Medulla oblongata (tissue), 1 donor: ENCODE measurements around the gene ITGA7.
A peak's percentile ranks its signal among the peaks of the same experiment; 100 is the strongest.

Source experiments
- DNase-seq: peaks from one replicate; pipeline ENCODE4 v3.0.0-alpha.2; 2015; ENCODE audit errors: extremely low spot score

ITGA7 gene

DNA sequence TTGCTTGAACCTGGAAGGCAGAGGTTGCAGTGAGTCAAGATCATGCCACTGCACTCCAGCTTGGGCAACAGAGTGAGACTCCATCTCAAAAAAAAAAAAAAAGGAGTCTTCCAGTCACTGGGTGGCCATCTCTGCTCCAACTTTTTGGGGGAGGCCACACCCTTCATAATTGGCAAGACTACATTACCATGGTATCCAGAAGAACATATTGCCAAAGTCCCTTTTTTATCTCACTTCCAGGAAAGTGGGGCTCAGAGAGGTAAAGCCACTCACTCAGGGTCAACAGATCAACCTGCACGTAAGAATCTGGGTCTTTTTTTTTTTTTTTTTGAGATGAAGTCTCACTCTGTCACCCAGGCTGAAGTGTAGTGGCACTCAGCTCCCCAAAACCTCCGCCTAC lies 26.2 kb upstream of the ITGA7 start:
- DNase-seq, result no peak

DNA sequence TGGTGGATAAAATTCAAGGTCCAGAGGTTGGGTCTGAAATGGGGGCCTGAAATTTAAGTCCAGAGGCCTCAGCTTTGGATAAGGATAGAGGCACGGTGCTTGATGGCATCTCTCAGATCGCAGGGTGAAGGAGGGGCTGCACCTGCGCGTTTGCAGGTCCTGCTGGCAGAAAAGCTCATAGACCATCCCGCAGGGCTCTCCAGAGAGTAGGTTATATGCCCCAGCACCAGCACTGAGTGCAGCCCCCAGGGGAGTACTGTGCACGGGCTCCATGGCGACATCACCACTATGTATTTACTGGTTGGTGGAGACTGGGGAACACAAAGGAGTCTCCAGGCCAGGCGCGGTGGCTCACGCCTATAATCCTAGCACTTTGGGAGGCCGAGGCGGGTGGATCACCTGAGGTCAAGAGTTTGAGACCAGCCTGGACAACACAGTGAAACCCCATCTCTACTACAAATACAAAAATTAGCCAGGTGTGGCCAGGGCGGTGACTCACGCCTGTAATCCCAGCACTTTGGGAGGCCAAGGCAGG lies 25.4 kb upstream of the ITGA7 start:
- no peak for DNase-seq

DNA sequence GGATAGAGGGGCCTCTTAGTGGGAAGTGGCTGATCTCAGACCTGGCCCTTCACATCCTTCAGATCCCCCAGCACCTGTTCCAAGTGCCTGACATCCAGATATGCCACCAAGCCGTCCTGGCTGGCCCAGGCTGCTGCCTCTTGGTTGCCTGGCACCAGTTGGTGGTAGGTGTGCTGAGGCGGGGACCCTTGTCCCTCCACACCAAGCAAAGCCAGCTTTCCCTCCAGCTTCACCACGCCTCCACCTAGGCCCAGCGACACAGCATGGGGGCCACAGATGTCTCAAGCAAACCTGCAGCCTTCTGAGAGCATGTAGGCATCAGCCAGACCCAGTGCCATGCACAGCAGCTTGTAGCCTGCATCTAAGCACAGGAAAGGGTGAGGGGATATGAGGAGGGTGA lies 24.6 kb upstream of the ITGA7 start:
- DNase-seq, result no peak

DNA sequence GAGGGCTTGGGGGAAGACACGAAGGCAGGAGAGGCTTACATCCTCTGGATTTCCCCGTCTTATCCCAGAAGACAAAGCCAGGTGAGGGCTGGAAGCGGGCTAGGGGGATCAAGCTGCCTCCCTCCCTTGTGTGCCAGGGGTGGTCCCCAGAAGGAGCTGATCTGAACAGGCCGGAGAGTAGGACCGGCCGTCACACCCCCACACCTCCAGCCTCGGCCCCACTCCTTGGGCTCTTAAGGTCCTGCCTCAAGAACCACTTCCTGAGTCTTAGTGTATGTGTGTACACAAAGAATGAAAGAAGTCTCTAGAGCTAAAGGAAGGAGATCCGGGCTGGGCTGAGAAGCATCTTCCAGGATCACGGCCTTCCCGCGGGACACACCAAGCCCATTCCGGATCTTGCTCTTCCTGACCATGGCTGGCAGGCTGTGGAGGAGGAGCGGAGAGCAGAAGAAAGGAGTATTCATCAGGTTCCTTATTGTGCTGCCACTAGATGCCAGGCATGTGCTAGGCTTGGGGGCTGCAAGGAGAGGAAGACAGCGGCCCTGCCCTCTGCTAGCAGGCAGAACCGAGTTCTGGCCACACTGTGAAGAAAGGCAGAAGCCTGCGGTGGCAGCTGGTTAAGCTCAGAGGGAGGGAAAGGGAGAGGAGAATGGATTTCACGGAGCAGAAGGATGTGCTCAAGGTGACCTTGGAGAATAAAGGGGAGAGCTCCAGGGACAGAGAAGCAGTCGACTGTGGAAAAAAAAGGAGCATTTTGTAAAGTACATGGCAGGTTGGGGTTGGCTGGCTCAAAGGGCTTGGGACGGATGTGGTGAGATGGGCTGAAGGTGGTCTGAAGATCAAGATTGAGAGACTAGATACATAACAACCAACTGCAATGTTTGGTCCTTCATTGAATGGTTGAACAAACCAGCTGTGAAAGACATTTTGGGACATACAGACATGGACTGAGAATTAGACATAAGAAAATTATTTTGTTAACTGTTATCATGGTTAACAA lies 22.4 kb upstream of the ITGA7 start:
- DNase-seq, result peak; percentile 88

DNA sequence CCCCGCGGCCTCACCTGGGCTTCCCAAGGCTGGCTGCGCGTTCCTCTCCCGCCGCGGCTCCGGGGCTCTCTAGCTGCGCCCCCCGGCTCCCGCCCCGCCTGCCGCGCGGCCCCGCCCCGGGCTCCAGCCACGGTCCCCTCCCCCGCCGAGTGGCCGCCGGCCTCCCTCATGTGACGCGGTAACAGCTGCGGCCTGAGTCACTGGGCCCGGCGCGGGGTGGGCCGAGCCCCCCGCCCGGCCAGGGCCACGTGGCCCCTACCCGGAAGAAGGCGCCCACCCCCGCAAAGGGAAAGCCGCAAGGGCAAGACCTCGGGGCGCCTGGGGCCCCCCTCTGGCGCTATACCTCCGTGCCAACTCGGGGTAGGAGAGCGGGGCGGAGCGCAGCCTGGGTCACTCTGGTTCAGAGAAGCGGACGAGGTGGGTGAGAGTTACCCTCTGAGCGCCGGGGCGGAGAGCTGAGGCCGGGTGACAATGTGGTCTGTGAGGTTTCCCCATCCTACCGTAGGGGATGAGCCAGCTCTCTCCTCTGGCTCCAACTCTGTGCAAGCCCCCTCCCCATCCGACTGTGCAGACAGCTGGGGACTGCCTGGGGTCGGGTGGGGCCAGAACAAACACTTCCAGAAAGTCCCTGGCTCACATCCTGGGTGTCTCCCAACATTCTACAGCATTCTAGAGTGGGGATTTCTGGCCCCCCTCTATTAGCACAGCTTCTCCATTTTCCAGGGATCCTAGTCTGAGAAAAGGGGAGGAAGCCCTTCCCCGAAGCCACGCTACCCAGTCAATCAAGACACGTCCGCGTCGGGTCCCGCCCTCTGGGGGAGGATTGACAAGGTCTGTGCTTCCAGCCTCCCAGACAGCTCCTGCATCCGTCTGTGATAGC lies 21.5 kb upstream of the ITGA7 start, which contains the start of gene CD63:
Gene CD63, minus strand, starts transcription at position 71 of the 880 bp plus-strand sequence. CDS start 668 bp downstream, outside the sequence.
- peak; percentile 98 for DNase-seq

DNA sequence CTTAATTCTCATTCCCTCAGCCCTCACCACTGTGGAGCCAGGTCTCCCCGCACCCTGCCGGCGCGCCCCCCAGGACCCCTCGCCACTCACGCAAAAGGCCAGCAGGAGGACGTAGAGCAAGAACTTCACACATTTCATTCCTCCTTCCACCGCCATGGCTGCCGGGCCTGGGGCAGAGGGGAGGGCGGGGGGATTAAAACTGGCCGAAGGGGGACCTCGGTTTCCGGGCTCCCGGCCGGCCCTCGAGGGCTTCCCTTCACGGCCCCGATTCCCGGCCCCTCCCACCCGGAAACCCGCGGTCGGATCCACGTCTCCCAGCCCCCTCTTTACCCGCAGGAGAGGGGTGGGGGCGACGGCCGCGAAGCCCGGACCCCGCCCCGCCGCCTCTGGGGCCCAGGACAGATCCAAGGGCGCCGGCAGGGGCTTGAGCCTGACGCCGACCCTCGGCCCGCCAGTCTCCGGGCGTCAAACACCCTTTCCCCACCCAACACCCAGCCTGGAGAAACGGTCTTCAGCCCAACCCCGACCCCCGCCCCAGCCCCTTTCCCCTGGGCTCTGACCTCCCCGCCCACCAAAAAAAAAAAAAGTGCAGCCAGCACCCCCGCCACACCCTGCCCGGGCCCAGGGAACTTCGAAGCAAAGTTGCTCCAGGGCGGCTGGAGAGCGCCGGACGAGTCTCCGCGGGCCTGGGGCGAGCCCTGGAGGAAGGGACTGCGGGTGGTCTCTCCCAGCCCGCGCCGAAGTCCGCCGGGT lies 20.7 kb upstream of the ITGA7 start:
- DNase-seq, result peak; percentile 76

DNA sequence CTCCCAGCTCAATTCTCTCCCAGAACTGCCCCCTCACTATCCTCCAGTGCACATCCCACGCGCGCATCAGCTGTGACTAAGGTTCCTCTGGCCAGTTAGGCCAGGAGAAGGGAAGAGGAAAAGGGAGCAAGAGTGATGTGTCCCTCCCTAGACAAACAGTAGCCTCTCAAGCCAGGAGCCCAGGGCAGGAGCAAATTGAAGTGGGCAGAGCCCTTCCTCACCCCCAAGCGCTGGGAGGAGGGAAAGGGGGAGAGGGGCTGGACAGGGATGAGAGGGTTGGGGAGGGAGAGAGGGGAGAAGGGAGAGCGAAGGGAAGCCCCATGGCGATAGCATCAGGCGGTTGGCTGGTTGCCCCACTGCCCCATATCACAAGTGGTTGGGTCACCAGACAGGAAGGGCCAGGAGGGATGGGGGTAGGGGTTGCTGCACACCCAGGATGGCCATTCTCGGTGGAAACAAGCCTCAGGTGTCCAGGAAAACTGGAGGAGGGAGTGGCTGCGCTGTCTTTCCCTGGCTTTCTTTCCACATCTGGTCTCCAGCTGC lies 20.0 kb upstream of the ITGA7 start:
- peak; percentile 58 for DNase-seq

DNA sequence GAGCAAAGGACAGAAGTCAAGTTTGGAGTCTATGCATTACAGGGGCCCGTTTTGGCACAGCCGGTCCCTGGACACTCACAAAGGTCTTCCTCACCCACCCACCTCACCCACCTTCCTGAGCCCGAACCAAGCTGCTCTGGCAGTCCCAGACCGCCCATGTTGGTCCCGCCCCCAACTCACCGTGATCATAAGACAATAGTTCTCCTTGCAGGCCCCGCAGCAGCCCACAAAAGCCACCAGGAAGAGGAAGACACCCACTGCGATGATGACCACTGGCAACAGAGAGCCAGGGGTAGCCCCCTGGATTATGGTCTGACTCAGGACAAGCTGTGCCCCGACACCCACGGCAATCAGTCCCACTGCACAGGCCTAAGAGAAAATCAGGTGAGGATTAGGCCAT lies 19.3 kb upstream of the ITGA7 start:
- no peak for DNase-seq

DNA sequence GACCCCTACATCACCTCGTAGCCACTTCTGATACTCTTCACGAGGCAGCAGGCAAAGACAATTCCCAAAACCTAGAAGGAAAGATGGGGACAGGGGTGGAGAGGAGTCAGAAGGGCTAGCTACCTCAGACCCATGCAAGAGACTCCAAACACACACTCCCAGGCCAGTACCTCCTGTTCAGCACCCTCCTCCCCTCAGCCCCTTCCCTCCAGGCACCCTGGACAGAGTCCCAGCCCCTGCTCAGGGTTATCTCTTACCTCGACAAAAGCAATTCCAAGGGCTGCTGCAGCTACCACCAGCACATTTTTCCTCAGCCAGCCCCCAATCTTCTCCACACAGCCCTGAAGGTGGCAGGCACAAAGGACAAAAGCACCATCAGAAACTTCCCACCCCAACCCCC lies 17.9 kb upstream of the ITGA7 start:
- DNase-seq, result no peak

DNA sequence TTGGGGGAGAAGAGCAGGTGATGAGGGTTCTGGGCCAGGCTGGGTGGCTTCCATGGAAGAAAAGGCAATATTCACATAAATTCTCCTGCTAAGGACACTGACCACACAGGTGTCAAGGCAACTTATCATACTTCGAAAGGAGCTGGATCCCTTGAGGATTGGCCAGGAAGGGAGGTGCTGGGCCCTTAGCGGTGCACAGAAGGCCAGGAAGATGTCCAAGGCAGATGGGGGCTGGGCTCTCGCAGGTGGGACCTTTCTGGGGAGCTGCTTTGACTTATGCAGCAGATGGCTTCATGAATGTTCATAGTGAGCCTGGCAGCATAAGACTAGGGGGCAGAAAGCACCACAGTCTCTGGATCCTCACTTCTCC lies 17.2 kb upstream of the ITGA7 start:
- DNase-seq, result peak; percentile 7

DNA sequence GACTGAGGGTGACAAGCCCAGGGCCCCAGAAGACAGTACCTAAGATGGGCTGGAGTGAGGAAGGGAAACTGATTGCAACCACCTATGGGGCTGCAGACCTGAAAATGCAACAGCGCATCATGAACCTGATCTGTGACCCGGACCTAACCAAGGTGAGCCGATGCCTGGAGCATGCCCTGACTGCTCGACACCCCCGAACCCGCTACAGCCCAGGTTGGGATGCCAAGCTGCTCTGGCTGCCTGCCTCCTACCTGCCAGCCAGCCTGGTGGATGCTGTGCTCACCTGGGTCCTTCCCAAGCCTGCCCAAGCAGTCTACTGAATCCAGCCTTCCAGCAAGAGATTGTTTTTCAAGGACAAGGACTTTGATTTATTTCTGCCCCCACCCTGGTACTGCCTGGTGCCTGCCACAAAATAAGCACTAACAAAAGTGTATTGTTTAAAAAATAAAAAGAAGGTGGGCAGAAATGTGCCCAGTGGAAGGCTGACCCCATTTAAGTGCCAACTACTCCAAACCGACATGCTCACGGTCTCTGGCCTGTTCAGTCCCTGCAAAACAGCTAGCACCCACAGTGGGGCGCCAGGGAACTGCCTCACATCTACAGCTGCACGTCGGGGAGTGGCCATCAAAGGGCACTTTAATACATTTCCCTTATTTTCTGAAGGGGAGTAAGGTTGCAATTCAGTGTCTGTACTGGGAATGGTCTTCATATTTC lies 16.7 kb upstream of the ITGA7 start:
- peak; percentile 82 for DNase-seq

DNA sequence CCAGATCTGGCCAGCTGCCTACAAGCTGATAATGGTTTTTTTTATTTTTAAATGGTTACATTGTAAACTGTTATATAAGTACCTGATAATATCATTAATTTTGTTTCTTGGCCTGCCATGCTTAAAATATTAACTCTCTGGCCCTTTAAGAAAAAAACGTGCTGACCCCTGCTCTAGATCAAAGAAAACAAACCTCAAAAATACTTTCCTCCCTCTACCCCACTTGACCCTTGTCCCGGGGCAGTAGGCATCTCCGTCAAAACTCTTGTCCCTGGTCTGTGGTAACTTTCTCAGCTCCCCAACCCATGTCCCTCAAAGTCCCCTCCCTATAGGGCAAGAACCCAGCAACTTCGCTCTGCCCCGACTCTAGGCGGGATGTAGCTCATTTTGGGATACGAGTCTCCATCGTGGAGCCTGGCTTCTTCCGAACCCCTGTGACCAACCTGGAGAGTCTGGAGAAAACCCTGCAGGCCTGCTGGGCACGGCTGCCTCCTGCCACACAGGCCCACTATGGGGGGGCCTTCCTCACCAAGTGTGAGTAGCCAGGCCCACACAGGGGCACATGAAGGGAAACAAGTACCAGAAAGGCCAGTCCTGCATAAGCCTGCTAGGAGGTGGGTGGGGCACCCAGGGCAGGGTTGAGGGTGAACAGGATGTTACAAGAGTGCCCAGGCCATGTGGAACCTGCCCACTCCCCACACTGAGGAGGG lies 16.0 kb upstream of the ITGA7 start:
- DNase-seq, result no peak

DNA sequence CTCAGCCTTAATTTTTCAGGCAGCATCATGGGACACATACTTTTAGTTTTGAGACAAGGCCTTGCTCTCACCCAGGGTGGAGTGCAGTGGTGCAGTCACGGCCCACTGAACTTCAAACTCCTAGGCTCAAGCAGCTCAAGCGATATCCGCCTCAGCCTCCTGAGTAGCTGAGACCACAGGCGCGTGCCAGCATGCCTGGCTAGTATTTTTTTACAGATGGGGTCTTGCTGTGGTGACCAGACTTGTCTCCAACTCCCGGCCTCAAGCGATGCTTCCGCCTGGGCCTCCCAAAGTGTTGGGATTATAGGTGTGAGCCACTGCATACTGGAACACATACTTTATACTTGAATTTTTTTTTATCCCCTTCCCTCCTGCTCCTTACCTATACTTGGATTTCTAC lies 15.2 kb upstream of the ITGA7 start:
- no peak for DNase-seq

DNA sequence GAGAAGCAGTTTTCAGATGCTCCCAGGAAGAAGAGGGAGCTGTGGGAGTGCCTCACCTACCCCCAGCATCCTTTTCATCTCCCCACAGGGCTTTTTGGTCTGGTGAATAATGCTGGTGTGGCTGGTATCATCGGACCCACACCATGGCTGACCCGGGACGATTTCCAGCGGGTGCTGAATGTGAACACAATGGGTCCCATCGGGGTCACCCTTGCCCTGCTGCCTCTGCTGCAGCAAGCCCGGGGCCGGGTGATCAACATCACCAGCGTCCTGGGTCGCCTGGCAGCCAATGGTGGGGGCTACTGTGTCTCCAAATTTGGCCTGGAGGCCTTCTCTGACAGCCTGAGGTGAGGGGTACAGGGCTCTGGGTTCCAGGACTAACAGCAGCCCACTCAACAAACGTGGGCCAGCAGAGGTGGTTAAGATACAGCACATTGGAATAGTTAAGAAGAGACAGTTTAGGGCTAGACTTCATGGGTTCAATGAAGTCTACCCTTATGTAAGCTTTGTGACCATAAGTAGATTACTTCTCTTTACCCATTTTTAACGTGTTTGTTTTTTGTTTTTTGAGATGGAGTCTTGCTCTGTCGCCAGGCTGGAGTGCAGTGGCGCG lies 14.0 kb upstream of the ITGA7 start:
- DNase-seq, result peak; percentile 20

DNA sequence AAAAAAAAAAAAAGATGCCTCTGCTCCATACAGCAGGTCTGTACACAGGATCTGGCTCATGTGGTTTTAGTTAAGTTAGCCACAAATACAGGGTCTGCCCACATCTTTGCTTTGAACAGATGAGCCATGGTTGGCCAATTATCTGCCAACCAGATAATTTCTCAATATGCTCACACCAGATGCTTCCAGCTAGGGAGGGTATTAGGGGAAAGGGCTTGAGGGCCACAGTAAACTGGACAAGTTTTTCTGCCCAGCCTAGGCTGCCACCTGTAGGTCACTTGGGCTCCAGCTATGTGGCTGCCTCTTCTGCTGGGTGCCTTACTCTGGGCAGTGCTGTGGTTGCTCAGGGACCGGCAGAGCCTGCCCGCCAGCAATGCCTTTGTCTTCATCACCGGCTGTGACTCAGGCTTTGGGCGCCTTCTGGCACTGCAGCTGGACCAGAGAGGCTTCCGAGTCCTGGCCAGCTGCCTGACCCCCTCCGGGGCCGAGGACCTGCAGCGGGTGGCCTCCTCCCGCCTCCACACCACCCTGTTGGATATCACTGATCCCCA lies 13.3 kb upstream of the ITGA7 start:
- DNase-seq, result peak; percentile 86

DNA sequence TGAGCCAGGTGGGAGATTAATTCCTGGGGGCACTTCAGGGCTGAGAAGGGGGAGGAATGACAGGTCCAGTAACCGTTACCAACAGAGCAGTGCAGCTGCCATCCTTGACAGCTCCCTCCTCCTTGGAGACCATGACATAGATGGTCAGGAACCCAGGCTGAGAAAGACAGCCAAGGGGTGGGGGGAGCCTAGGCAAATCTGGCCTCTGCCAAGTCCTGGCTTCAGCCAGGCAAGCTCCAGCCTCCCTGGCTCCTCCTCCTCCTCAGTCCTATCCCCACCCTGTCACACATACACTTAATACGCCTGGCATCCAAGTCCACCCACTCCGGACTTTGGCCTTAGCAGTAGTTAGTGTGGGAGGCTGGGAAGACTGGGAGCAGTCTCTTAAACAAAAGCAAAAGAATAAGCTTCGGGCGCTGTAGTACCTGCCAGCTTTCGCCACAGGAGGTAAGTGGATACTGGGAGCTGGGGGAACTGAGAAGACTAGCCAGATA lies 12.4 kb upstream of the ITGA7 start, which contains the start of gene RDH5:
Gene RDH5, plus strand, starts transcription at position 323 of the 494 bp plus-strand sequence. CDS start 792 bp downstream, outside the sequence.
- DNase-seq, result peak; percentile 70

DNA sequence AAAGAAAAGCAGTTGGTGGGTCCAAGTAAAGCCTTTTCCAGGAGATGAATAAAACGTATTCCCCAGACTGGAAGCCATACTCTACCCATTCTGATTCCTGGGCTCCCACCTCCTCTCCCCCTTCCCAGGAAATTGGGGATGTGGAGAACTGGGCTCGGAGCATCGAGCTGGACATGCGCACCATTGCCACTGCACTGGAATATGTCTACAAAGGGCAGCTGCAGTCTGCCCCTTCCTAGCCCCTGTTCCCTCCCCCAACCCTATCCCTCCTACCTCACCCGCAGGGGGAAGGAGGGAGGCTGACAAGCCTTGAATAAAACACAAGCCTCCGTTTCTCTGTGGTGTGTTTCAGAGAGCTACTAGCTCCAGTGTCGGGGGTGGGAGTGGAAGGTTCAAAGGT lies 11.7 kb upstream of the ITGA7 start:
- no peak for DNase-seq

DNA sequence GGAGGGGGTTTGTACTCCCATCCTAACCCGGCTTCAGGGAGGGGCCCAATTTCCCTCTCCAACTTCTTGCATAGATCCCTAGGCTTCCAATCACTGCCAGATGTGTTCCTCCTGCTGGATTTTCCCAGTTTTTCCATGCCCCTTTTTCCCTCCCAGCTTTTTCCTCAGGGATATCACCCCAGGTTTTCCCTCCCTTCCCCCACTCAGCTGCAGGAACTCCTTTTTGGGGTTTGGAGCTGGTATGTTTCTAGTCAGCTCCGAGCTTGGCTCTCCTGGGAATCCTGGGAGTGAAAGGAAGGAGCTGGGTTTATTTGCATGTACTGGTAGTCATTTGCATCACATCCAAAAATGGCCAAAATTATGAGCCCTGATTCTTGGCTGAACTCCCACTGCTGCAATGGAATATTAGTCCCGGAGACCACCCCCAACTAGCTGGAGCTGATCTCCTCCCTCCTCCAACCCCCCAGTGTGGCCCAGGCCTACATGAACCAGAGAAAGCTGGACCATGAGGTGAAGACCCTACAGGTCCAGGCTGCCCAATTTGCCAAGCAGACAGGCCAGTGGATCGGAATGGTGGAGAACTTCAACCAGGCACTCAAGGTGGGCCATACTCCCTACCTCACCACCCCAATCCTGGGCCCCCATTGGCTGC lies 11.0 kb upstream of the ITGA7 start:
- no peak for DNase-seq
